Fibroblast of the aortic adventitia (primary cell): ENCODE measurements around the gene CTU2. TPM values are rescaled to one million over a fixed set of nuclear protein-coding genes. Genes with fewer than 3 reads are reported as not detected.

Experiments
- DNase-seq: peaks from one replicate; pipeline ENCODE4 v3.0.0-alpha.2; 2010; ENCODE audit warnings: low read depth
- H3K4me3 ChIP-seq: 2 replicates; pipeline ENCODE4 v1.5.1; 2011; ENCODE audit warnings: low read depth, mild to moderate bottlenecking, control low read depth, low read length, moderate library complexity
- total RNA-seq: library from RNA; depleted of rRNA; stranded (reverse); fragments of >200 nt; gene quantifications from 2 replicates; pipeline ENCODE4 v1.2.3, GENCODE V29; 2012; ENCODE audit warnings: low replicate concordance
- TF ChIP-seq, protein P1 (sequence below): IDR thresholded peaks from 2 replicates; pipeline ENCODE4 v1.5.1; 2011; ENCODE audit warnings: mild to moderate bottlenecking, low read length, control low read depth, inconsistent platforms; ENCODE audit not compliant: insufficient read depth

The CTU2 gene
- total RNA-seq, 1 donor, result 15.2 TPM

DNA sequence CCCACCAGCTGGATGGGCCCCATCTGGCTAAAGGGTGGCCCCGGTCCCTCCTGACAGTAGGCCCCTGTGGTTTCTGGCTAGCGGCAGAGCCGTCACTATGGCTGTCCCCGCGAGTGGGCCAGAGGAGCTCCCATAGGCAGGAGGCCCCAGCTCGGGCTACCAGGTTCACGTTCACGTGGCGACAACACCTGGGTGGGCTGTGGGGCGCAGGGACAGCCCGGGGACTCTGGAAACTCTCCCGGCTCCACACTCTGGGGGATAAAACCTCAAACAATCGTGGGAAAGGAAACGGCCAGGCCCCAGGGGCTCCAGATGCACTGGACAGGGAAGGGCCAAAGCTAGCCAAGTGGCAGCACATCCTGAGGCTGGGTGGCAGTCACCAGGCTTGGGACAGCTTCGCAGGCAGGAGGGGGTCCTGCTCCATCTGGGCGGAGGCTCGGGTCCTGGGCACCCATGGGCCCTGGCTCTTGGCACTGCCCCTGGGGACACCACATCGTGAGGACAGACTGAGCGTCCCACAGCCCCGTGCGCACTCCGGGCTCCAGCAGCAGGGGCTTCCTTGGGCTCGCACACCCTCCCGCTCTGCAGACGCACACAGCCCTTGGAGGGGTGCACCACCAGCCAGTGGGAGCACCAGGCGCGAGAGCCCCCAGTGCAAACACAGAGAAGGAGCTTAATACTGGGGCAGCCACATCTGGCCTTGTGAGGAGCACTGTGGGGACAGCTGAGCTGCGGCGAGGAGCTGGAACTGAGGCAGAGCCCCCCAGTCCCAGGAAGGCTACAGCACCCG, 4.5 kb upstream of the CTU2 start:
- no peak overlapping the region for H3K4me3 ChIP-seq
- TF ChIP-seq, protein P1, sequence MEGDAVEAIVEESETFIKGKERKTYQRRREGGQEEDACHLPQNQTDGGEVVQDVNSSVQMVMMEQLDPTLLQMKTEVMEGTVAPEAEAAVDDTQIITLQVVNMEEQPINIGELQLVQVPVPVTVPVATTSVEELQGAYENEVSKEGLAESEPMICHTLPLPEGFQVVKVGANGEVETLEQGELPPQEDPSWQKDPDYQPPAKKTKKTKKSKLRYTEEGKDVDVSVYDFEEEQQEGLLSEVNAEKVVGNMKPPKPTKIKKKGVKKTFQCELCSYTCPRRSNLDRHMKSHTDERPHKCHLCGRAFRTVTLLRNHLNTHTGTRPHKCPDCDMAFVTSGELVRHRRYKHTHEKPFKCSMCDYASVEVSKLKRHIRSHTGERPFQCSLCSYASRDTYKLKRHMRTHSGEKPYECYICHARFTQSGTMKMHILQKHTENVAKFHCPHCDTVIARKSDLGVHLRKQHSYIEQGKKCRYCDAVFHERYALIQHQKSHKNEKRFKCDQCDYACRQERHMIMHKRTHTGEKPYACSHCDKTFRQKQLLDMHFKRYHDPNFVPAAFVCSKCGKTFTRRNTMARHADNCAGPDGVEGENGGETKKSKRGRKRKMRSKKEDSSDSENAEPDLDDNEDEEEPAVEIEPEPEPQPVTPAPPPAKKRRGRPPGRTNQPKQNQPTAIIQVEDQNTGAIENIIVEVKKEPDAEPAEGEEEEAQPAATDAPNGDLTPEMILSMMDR, result no peak

DNA sequence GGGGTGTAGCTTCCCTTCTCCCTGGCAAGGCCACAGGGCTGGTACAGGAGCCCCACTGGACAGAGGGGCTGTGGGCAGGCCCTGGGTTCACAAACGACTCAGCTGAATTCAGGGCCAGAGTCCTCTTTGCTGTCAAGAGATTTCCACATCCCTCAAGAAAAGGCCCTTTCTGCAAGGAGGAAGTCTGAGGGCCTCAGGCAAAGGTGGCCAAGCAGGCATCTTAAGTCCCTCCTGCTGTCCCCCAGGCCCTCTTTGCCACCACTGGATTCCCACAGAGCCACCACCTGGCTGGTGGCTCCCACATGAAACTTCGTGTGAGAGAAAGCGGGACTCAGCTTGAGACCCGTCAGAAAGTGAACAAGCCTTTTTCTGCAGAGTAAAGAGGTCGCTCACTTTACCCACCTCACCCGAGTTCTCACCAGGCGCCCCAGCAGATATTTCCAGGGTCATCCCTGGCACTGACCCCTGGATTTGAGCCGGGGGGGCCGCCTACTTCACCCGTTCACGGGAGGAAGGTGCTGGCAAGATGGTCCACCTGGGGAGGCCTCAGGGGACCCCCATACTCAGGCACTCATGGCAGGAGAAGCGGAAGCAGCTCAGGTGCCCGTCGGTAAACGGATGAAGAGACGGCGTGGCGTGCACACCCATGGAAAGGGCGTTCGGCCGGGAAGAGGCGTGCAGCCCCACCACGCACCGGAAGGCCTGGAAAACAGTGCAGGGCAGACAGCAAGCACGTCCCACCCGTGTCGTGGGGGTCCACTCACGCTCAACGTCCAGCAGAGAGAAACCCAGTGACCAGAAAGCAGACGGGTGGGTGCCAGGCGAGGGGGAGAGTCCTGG, 3.7 kb upstream of the CTU2 start:
- TF ChIP-seq, protein P1, result no peak
- no peak for DNase-seq
- no peak overlapping the region for H3K4me3 ChIP-seq

More for the DNA sequence above, 4.5 kb upstream of the CTU2 start:
- no peak for DNase-seq

DNA sequence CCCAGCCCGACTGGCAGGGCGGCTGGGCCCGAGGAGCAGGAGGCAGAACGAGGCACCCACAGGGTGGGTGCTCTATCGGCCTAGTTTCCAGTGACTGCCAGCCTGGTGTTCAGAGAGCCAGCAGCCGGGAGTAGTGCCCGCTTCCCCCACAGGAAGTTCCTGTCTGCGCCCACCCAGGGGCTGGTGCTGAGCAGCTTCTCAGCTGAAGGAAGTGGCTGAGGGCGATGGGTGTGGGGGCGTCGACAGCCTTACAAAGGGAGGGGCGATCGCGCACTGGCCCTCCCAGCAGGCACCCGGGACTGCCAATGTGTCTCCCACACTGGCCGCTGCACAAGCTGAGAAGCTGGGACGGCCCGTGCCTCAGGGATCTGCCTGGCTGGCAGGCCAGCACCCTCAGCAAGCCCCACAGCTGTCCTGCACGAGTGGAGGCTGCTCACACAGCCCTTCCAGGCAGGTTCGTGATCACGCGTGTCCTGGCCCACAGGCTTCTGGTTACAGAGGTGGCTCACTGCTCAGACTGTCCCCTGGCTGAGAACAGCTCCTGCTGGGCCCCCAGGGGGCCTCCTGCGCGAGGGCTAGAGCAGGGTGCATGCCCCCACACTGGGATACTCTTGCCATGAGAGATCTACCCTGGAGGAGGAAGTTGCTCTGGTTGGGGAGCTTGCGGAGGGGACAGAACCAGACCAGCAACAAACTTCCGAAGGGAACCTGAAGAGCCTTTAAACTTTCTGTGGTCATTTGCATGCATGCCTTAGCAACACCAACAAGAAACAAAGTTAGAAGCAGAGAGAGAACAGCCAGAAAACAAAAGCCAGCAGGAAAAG, 2.6 kb upstream of the CTU2 start:
- no peak overlapping the region for H3K4me3 ChIP-seq
- no peak for DNase-seq
- TF ChIP-seq, protein P1, result no peak

DNA sequence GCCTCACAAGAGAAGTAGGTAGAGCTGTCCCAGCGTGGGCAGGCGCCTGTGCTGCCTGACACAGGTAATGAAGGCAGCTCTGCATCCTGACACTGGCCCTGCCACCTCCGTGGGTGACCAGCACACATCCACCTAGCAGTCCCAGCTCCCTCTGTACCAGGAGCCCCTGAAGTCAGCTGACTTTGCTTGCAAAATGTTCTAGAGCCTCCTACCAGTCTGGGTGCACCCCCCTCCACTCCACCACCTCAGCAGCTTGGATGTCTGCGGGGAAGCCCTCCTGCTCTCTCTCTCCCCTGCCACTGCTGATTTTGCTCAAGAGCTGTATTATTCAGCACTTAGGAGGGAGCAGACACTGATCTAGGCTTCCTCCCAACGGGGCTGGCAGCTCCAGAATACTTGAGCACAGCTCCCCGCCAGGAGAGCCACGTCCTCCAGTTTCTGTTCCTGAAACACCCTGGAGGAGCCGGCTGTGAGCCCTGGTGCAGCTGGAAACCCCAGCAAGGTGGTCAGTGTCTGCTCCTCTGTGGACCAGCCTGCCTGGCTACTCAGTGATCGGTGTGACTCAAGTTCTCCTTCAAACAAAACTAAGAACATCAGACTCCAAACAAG, 1.1 kb upstream of the CTU2 start:
- DNase-seq, result peak; percentile 55
- TF ChIP-seq, protein P1, result no peak

DNA sequence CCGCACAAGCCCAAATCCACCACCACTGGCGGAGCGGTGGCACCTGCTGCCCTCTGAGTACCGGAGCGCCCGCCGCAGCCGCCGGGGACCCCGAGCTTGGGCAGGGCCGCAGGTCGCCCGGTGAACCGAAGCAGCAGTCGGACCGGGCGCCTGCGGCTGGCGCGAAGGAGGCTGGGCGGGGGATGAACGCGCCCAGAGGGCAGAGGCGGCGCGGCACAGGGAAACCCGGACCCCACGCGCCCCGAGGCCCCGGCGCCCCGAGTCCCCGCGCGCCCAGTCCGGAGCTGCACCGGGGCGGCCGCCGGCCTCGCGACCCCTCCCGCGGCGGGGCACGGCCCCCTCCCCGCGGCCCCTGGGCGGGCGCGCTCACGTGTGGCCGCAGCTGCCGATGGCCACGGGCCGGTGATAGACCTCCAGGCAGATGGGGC, 488 bp upstream of the CTU2 start:
- peak overlapping the region; percentile 72 for H3K4me3 ChIP-seq
- no peak for DNase-seq
- TF ChIP-seq, protein P1, result no peak

More for the DNA sequence above, 1.1 kb upstream of the CTU2 start:
- H3K4me3 ChIP-seq, result peak overlapping the region; percentile 72
